GM19351 (cell line): Measurements from ENCODE around the gene OR52K2.
"Not testable (repeated sequence)": the region's sequence is repeated elsewhere in the genome, so short reads cannot be mapped to it uniquely, and the experiment has no call there.

ENCODE experiments used
- ATAC-seq: cut with Tn5 transposase; IDR thresholded peaks from one replicate; pipeline ENCODE4 v1.9.1; 2021; ENCODE audit warnings: mild to moderate bottlenecking, moderate library complexity; ENCODE audit not compliant: unreplicated experiment

The OR52K2 gene

GRCh38 chr11:4479644-4480043 is 30.5 kb downstream of the OR52K2 start:
- ATAC-seq = no peak

GRCh38 chr11:4480577-4481239 is 31.6 kb downstream of the OR52K2 start:
- ATAC-seq = no peak

GRCh38 chr11:4481240-4481582 is 32.1 kb downstream of the OR52K2 start:
- no peak for ATAC-seq

GRCh38 chr11:4482445-4482844 is 33.4 kb downstream of the OR52K2 start, which contains the start of gene OR52K1:
Gene OR52K1 (plus strand): TSS chr11:4482646. CDS start chr11:4488901, 6,255 bp downstream.
- ATAC-seq = no peak

- ATAC-seq = no peak
Measured at GRCh38 chr11:4484310-4484709, 35.2 kb downstream of the OR52K2 start.

- ATAC-seq = not testable (repeated sequence)
Measured at GRCh38 chr11:4491405-4491804, 42.3 kb downstream of the OR52K2 start.

- ATAC-seq = no peak
Measured at GRCh38 chr11:4491878-4492606, 42.9 kb downstream of the OR52K2 start.

- no peak for ATAC-seq
Measured at GRCh38 chr11:4493480-4493818, 44.4 kb downstream of the OR52K2 start.

- ATAC-seq = no peak
Measured at GRCh38 chr11:4495487-4495886, 46.4 kb downstream of the OR52K2 start.

- no peak for ATAC-seq
Measured at GRCh38 chr11:4495986-4496385, 46.9 kb downstream of the OR52K2 start.

GRCh38 chr11:4496557-4497248 is 47.6 kb downstream of the OR52K2 start:
- ATAC-seq = no peak
